ENCODE data around the gene KERA.

GRCh38 chr12:91106283-91106682 is 48.5 kb upstream of the KERA start:
- TF ChIP-seq, protein P1, sequence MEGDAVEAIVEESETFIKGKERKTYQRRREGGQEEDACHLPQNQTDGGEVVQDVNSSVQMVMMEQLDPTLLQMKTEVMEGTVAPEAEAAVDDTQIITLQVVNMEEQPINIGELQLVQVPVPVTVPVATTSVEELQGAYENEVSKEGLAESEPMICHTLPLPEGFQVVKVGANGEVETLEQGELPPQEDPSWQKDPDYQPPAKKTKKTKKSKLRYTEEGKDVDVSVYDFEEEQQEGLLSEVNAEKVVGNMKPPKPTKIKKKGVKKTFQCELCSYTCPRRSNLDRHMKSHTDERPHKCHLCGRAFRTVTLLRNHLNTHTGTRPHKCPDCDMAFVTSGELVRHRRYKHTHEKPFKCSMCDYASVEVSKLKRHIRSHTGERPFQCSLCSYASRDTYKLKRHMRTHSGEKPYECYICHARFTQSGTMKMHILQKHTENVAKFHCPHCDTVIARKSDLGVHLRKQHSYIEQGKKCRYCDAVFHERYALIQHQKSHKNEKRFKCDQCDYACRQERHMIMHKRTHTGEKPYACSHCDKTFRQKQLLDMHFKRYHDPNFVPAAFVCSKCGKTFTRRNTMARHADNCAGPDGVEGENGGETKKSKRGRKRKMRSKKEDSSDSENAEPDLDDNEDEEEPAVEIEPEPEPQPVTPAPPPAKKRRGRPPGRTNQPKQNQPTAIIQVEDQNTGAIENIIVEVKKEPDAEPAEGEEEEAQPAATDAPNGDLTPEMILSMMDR (IDR thresholded peaks at IDR 0.05 in 8 of 11, conservative IDR thresholded peaks at IDR 0.05 in 3 of 11) = no peak
- no peak for TF ChIP-seq POLR2AphosphoS5 (IDR thresholded peaks at IDR 0.05)
- no peak for TF ChIP-seq POLR2A (IDR thresholded peaks at IDR 0.05)
